Keratinocyte (primary cell): ENCODE measurements around the gene EIF1AD. TPM values are rescaled to one million over a fixed set of nuclear protein-coding genes. Genes with fewer than 3 reads are reported as not detected.

Experiments used
- DNase-seq: peaks from one replicate; pipeline ENCODE4 v3.0.0-alpha.2; 2011; ENCODE audit warnings: low read depth, missing footprints, low spot score
- FAIRE-seq: peaks from 2 replicates; lab custom pipeline; 2011; peaks lifted over from hg19 to GRCh38; lab: Jason Lieb, UNC
- H2AFZ ChIP-seq: 2 replicates; pipeline ENCODE4 v1.6.0; 2012; ENCODE audit warnings: low read length, control low read depth, inconsistent platforms; ENCODE audit not compliant: control insufficient read depth
- H3K27ac ChIP-seq: 2 replicates; pipeline ENCODE4 v1.5.1; 2011; ENCODE audit warnings: low read length; ENCODE audit not compliant: control insufficient read depth, insufficient read depth
- H3K27me3 ChIP-seq: 3 replicates; pipeline ENCODE4 v1.6.0; 2011; ENCODE audit warnings: low read length; ENCODE audit not compliant: control insufficient read depth, insufficient read depth; ENCODE audit errors: extremely low read depth
- H3K36me3 ChIP-seq, 2 experiments: 2 replicates in 1 of 2; 3 replicates in 1 of 2; pipeline ENCODE4 v1.5.1; 2011; ENCODE audit warnings: low read length in 2 of 2, mild to moderate bottlenecking in 1 of 2; ENCODE audit not compliant: control insufficient read depth in 2 of 2, insufficient read depth in 2 of 2; ENCODE audit errors: extremely low read depth in 1 of 2
- H3K4me1 ChIP-seq: 3 replicates; pipeline ENCODE4 v1.5.1; 2011; ENCODE audit warnings: low read length; ENCODE audit not compliant: control insufficient read depth, insufficient read depth; ENCODE audit errors: extremely low read depth
- H3K4me2 ChIP-seq: 3 replicates; pipeline ENCODE4 v1.6.0; 2011; ENCODE audit warnings: low read depth, low read length; ENCODE audit not compliant: control insufficient read depth, insufficient read depth; ENCODE audit errors: extremely low read depth
- H3K4me3 ChIP-seq, 3 experiments: fragments of 200-600 bp in 1 of 3; sonication (generic) in 1 of 3; 2 replicates in 2 of 3; 3 replicates in 1 of 3; pipeline ENCODE4 v1.5.1; 2011 to 2016; ENCODE audit warnings: low read length in 3 of 3, mild to moderate bottlenecking in 3 of 3, control low read depth in 2 of 3, inconsistent platforms in 1 of 3, low read depth in 1 of 3, mixed read lengths in 1 of 3, mixed run types in 1 of 3, moderate library complexity in 1 of 3; ENCODE audit not compliant: control insufficient read depth in 2 of 3, insufficient read depth in 2 of 3; ENCODE audit errors: extremely low read depth in 1 of 3
- H3K79me2 ChIP-seq: 2 replicates; pipeline ENCODE4 v1.6.0; 2012; ENCODE audit warnings: low read length; ENCODE audit not compliant: control insufficient read depth, insufficient read depth
- H3K9ac ChIP-seq: 3 replicates; pipeline ENCODE4 v1.6.0; 2011; ENCODE audit warnings: low read length; ENCODE audit not compliant: control insufficient read depth, insufficient read depth; ENCODE audit errors: extremely low read depth
- H3K9me1 ChIP-seq: 3 replicates; pipeline ENCODE4 v1.6.0; 2011; ENCODE audit warnings: low read length; ENCODE audit not compliant: control insufficient read depth, insufficient read depth; ENCODE audit errors: extremely low read depth
- H3K9me3 ChIP-seq: 2 replicates; pipeline ENCODE4 v1.5.1; 2012; ENCODE audit warnings: low read depth, low read length; ENCODE audit not compliant: control insufficient read depth
- H4K20me1 ChIP-seq: 3 replicates; pipeline ENCODE4 v1.6.0; 2011; ENCODE audit warnings: low read length; ENCODE audit not compliant: control insufficient read depth, insufficient read depth; ENCODE audit errors: extremely low read depth
- EZH2 ChIP-seq: IDR thresholded peaks from one replicate; pipeline ENCODE4 v1.6.1; 2012; ENCODE audit warnings: inconsistent platforms, mild to moderate bottlenecking, low read length, moderate library complexity
- dilution Hi-C: fragments of 300-500 bp; cut with MboI; formaldehyde crosslinking; loops from one replicate; pipeline ENCODE4 v1.7.0; 2020; ENCODE audit warnings: low sequenced_read_pairs; ENCODE audit not compliant: extremely low pct_ligation_motif_present
- polyA plus RNA-seq, 5 experiments: library from polyadenylated mRNA; depleted of rRNA in 3 of 5; stranded (reverse) in 3 of 5; stranded (forward) in 1 of 5; unstranded in 1 of 5; fragments of >200 nt; gene quantifications; 1 replicate in 1 of 5; 2 replicates in 3 of 5; 3 replicates in 1 of 5; pipeline versions ENCODE4 v1.2.1 to v1.2.3, GENCODE V29; 2011 to 2012; ENCODE audit warnings: missing spikeins in 2 of 5, low read depth in 1 of 5, low replicate concordance in 1 of 5
- TF ChIP-seq, protein P1 (sequence below), 3 experiments: IDR thresholded peaks in 1 of 3; conservative IDR thresholded peaks in 1 of 3; optimal IDR thresholded peaks in 1 of 3; 2 replicates in 2 of 3; 3 replicates in 1 of 3; pipeline versions ENCODE3 to v1.5.1; 2011; ENCODE audit warnings: low read length in 3 of 3, mild to moderate bottlenecking in 3 of 3, moderate library complexity in 2 of 3, control low read depth in 1 of 3, inconsistent platforms in 1 of 3; ENCODE audit not compliant: insufficient read depth in 2 of 3; ENCODE audit errors: extremely low read depth in 1 of 3

The EIF1AD gene
- polyA plus RNA-seq, 1 donor (not counting 4 experiments of a cell fraction or from before 2014, with no cell fraction given) = 29.6 TPM

DNA sequence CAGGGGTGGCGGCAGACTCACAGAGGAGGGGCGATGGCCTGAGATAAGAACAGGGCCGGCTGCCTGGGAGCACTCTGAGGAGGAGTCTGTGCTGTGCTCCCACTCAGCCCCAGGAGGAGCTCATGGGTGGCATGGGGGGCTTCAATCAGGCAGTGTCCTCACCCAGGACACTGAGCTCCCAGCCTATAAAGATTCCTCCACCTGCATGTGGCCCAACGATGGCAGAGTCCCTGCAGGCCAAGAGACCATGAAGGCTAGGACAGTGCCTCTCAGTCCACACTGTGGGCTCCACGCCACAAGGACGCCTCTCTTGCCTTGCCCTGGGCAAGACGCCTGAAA, 11.8 kb upstream of the EIF1AD start:
- H4K20me1 ChIP-seq = no peaks in the 10 kb centered on the region
- FAIRE-seq = no peak
- H3K27ac ChIP-seq = no peak overlapping the region
- no peaks in the 10 kb centered on the region for H3K79me2 ChIP-seq
- no peak for TF ChIP-seq EZH2
- TF ChIP-seq, protein P1, sequence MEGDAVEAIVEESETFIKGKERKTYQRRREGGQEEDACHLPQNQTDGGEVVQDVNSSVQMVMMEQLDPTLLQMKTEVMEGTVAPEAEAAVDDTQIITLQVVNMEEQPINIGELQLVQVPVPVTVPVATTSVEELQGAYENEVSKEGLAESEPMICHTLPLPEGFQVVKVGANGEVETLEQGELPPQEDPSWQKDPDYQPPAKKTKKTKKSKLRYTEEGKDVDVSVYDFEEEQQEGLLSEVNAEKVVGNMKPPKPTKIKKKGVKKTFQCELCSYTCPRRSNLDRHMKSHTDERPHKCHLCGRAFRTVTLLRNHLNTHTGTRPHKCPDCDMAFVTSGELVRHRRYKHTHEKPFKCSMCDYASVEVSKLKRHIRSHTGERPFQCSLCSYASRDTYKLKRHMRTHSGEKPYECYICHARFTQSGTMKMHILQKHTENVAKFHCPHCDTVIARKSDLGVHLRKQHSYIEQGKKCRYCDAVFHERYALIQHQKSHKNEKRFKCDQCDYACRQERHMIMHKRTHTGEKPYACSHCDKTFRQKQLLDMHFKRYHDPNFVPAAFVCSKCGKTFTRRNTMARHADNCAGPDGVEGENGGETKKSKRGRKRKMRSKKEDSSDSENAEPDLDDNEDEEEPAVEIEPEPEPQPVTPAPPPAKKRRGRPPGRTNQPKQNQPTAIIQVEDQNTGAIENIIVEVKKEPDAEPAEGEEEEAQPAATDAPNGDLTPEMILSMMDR (optimal IDR thresholded peaks at IDR 0.05 in 1 of 3, IDR thresholded peaks at IDR 0.05 in 1 of 3, conservative IDR thresholded peaks at IDR 0.05 in 1 of 3; ENCODE audit: extremely low read depth in 1 of 3, insufficient read depth in 2 of 3, low read length in 3 of 3) = no peak
- DNase-seq = no peak
- H3K4me3 ChIP-seq = no peak overlapping the region
- peaks cover 28% of the 10 kb centered on the region for H3K4me1 ChIP-seq
- H2AFZ ChIP-seq = no peak overlapping the region
- H3K9ac ChIP-seq = no peak overlapping the region
- no peaks in the 10 kb centered on the region for H3K27me3 ChIP-seq
- H3K9me3 ChIP-seq = no peaks in the 10 kb centered on the region
- H3K36me3 ChIP-seq = no peaks in the 10 kb centered on the region
- H3K9me1 ChIP-seq = peaks cover 3% of the 10 kb centered on the region
- dilution Hi-C loops = no loop called here
- no peak overlapping the region for H3K4me2 ChIP-seq

DNA sequence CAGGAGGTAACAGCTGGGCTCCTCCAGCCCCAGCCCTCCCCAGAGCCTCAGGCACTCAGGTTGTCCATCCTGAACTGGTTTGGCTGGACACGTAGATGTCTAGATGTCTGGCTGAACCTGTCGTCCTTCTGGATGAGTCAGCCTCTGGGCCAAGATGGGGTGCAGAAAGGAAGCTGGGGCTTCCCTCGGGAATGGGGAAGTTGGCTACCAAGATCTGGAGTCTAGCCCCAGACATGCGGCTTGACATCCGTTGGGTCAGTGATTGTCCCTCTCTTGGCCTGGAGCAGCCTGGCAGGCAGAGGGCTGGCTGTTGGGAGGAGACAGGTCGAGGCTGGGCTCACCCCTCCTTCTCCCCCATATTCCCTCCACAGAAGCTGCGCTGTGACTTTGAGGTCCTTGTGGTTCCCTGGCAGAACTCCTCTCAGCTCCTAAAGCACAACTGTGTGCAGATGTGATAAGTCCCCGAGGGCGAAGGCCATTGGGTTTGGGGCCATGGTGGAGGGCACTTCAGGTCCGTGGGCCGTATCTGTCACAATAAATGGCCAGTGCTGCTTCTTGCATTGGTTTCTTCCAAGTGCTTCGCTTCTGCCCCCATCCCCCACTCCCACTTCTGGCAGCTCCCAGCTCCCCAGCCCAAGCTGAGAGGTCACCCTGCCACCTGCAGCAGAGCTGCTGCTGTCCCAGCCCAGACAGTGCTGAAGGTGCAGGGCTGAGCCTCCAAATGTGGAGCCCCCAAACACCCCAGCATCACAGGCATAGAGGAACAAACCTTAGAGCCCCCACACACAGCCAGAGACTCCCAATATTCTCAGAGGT, 11.2 kb upstream of the EIF1AD start:
- no peak for TF ChIP-seq EZH2
- TF ChIP-seq, protein P1 (optimal IDR thresholded peaks at IDR 0.05 in 1 of 3, IDR thresholded peaks at IDR 0.05 in 1 of 3, conservative IDR thresholded peaks at IDR 0.05 in 1 of 3; ENCODE audit: extremely low read depth in 1 of 3, insufficient read depth in 2 of 3, low read length in 3 of 3) = no peak
- no peak overlapping the region for H3K4me2 ChIP-seq
- H3K9me1 ChIP-seq = peaks cover 3% of the 10 kb centered on the region
- peaks cover 34% of the 10 kb centered on the region for H3K4me1 ChIP-seq
- no peaks in the 10 kb centered on the region for H3K27me3 ChIP-seq
- no peak overlapping the region for H3K9ac ChIP-seq
- H3K79me2 ChIP-seq = no peaks in the 10 kb centered on the region
- dilution Hi-C loops = no loop called here
- no peak overlapping the region for H3K27ac ChIP-seq
- H2AFZ ChIP-seq = no peak overlapping the region
- H3K9me3 ChIP-seq = no peaks in the 10 kb centered on the region
- H3K36me3 ChIP-seq = no peaks in the 10 kb centered on the region
- DNase-seq (no peak), FAIRE-seq (no peak)
- no peaks in the 10 kb centered on the region for H4K20me1 ChIP-seq
- H3K4me3 ChIP-seq = no peak overlapping the region
